Activated naive CD8-positive, alpha-beta T cell treated with anti-CD3 and anti-CD28 coated beads, Interleukin-2, amount 50 U/mL, for 24 hours (primary cell): ENCODE results near the gene CHFR.
"Not testable (repeated sequence)": the region's sequence is repeated elsewhere in the genome, so short reads cannot be mapped to it uniquely, and the experiment has no call there.

Experiments
- ATAC-seq: fragments of 150-1000 bp; cut with Tn5 transposase; one replicate; pipeline ENCODE4 v1.10.0; 2021
- DNase-seq: peaks from one replicate; pipeline ENCODE4 v3.0.0; 2021
- H3K27ac Mint-ChIP-seq: one replicate; pipeline ENCODE4 v1.8.0; 2021; ENCODE audit warnings: mild to moderate bottlenecking, mixed read lengths
- H3K27me3 Mint-ChIP-seq: one replicate; pipeline ENCODE4 v1.8.0; 2021; ENCODE audit warnings: mixed read lengths
- H3K36me3 Mint-ChIP-seq: one replicate; pipeline ENCODE4 v1.8.0; 2021; ENCODE audit warnings: low read depth, mixed read lengths
- H3K4me1 Mint-ChIP-seq: one replicate; pipeline ENCODE4 v1.8.0; 2021; ENCODE audit warnings: mixed read lengths
- H3K4me3 Mint-ChIP-seq: one replicate; pipeline ENCODE4 v1.8.0; 2021; ENCODE audit warnings: mild to moderate bottlenecking, moderate library complexity, mixed read lengths
- H3K9me3 Mint-ChIP-seq: one replicate; pipeline ENCODE4 v1.8.0; 2021; ENCODE audit warnings: mixed read lengths

The CHFR gene

GRCh38 chr12:132887513-132888351, at the start of gene CHFR:
CHFR (minus strand) TSS chr12:132887605; CDS start chr12:132887328, 277 bp downstream.
- Mint-ChIP-seq H3K4me3 (peak within 1 kb of the TSS; percentile 98), H3K9me3 (peaks cover 10% of the 10 kb centered on the region), H3K4me1 (peaks cover 31% of the 10 kb centered on the region), H3K27me3 (no peaks in the 10 kb centered on the region), H3K36me3 (peaks cover 26% of the 10 kb centered on the region), H3K27ac (peak within 1 kb of the TSS; percentile 100)
- DNase-seq (peak; percentile 92), ATAC-seq (peak; percentile 98)

- not testable (repeated sequence) for H3K4me1 Mint-ChIP-seq, ATAC-seq, H3K4me3 Mint-ChIP-seq, DNase-seq, H3K27me3 Mint-ChIP-seq, H3K27ac Mint-ChIP-seq
- peaks cover 59% of the 10 kb centered on the region for H3K9me3 Mint-ChIP-seq
- peaks cover 62% of the 10 kb centered on the region for H3K36me3 Mint-ChIP-seq
Observed at GRCh38 chr12:132936921-132937320, 49.5 kb upstream of the CHFR start.

- no peak for DNase-seq
- no peaks in the 10 kb centered on the region for H3K4me1 Mint-ChIP-seq
- no peaks in the 10 kb centered on the region for H3K27me3 Mint-ChIP-seq
- no peak overlapping the region for H3K27ac Mint-ChIP-seq
- ATAC-seq = no peak
- peaks cover 60% of the 10 kb centered on the region for H3K9me3 Mint-ChIP-seq
- H3K36me3 Mint-ChIP-seq = peaks cover 62% of the 10 kb centered on the region
- H3K4me3 Mint-ChIP-seq = no peak overlapping the region
Observed at GRCh38 chr12:132936163-132936562, 48.8 kb upstream of the CHFR start.

DNA sequence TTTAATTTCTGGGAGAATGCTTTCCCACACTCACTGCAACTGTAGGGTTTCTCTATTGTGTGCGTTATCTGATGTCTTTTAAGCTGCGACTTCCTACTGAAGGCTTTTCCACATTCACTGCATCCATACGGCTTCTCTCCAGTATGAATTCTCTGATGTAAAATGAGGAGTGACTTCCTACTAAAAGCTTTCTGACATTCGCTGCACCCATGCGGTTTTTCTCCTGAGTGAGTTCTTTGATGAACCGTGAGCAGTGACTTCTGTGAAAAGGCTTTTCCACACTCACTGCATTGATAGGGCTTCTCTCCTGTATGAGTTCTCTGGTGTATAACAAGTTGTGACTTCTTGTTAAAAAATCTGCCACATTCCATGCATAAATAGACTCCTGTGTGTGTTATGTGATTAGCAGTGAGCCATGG, 39.0 kb upstream of the CHFR start:
- Mint-ChIP-seq H3K36me3 (peaks cover 87% of the 10 kb centered on the region), H3K9me3 (peaks cover 79% of the 10 kb centered on the region), H3K27me3 (no peaks in the 10 kb centered on the region), H3K4me3 (no peak overlapping the region), H3K4me1 (no peaks in the 10 kb centered on the region), H3K27ac (no peak overlapping the region)
- ATAC-seq = no peak
- DNase-seq = no peak

GRCh38 chr12:132925597-132926414, 38.4 kb upstream of the CHFR start:
- no peaks in the 10 kb centered on the region for H3K4me1 Mint-ChIP-seq
- H3K27ac Mint-ChIP-seq = no peak overlapping the region
- no peak overlapping the region for H3K4me3 Mint-ChIP-seq
- H3K36me3 Mint-ChIP-seq = peaks cover 86% of the 10 kb centered on the region
- no peak for DNase-seq
- no peaks in the 10 kb centered on the region for H3K27me3 Mint-ChIP-seq
- peaks cover 78% of the 10 kb centered on the region for H3K9me3 Mint-ChIP-seq
- ATAC-seq = no peak

DNA sequence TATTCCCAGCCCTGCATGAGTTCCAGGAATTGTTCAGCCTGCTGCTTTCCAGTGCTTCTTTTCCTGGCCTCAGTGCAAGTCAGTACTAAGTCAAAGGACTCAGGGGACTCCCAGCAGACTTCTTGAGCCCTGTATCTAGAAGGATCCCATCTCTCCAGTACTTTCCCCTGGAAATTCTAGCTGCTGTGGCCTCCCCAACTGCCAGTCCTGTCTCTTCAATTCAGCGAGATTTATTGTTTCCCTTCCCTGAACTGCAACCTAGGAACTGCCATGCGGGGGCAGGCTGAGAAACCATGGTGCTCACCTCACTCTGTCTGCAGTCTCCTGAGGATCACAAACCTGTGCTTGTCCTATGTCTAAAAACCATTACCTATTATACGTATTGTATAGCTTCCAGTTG, 37.0 kb upstream of the CHFR start:
- H3K4me3 Mint-ChIP-seq = no peak overlapping the region
- no peak for DNase-seq
- no peaks in the 10 kb centered on the region for H3K4me1 Mint-ChIP-seq
- H3K36me3 Mint-ChIP-seq = peaks cover 74% of the 10 kb centered on the region
- H3K9me3 Mint-ChIP-seq = peaks cover 67% of the 10 kb centered on the region
- H3K27ac Mint-ChIP-seq = no peak overlapping the region
- ATAC-seq = no peak
- H3K27me3 Mint-ChIP-seq = no peaks in the 10 kb centered on the region

- Mint-ChIP-seq H3K27me3 (no peaks in the 10 kb centered on the region), H3K9me3 (peaks cover 67% of the 10 kb centered on the region), H3K27ac (no peak overlapping the region), H3K36me3 (peaks cover 69% of the 10 kb centered on the region), H3K4me1 (no peaks in the 10 kb centered on the region), H3K4me3 (no peak overlapping the region)
- no peak for DNase-seq
- ATAC-seq = no peak
Observed at GRCh38 chr12:132923356-132923909, 36.0 kb upstream of the CHFR start.

GRCh38 chr12:132922676-132923075, 35.3 kb upstream of the CHFR start:
- H3K27me3 Mint-ChIP-seq = no peaks in the 10 kb centered on the region
- no peak overlapping the region for H3K4me3 Mint-ChIP-seq
- H3K9me3 Mint-ChIP-seq = peaks cover 69% of the 10 kb centered on the region
- H3K36me3 Mint-ChIP-seq = peaks cover 69% of the 10 kb centered on the region
- no peak overlapping the region for H3K27ac Mint-ChIP-seq
- ATAC-seq (no peak), DNase-seq (no peak)
- H3K4me1 Mint-ChIP-seq = no peaks in the 10 kb centered on the region

DNA sequence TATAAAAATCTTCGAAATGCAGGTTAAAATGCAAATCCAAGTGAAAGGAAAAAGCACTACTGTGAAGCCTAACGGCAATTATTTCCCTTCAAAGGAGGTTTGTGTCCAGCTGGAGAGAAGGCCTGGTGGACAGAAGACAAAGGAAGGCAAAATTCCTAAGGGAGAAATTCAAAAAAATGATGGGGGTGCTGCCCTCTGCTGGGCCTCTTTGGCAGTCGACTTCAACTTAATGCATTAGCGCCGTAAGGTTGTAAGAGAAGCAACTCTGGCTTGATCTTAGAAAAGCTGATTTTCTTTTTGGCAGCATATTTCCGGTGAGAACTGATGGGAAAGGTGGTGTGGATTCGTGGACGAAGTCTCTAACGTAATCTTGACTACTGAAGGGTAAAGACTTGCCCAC, 34.3 kb upstream of the CHFR start:
- DNase-seq (no peak), ATAC-seq (no peak)
- Mint-ChIP-seq H3K9me3 (peaks cover 65% of the 10 kb centered on the region), H3K27ac (no peak overlapping the region), H3K27me3 (no peaks in the 10 kb centered on the region), H3K4me3 (no peak overlapping the region), H3K4me1 (no peaks in the 10 kb centered on the region), H3K36me3 (peaks cover 66% of the 10 kb centered on the region)

- peaks cover 55% of the 10 kb centered on the region for H3K36me3 Mint-ChIP-seq
- no peak overlapping the region for H3K27ac Mint-ChIP-seq
Observed at GRCh38 chr12:132918680-132919079, 31.3 kb upstream of the CHFR start.

GRCh38 chr12:132909030-132909368, 21.6 kb upstream of the CHFR start:
- Mint-ChIP-seq H3K4me3 (peak overlapping the region; percentile 83), H3K36me3 (peaks cover 22% of the 10 kb centered on the region), H3K27me3 (peaks cover 13% of the 10 kb centered on the region), H3K27ac (peak overlapping the region; percentile 87), H3K9me3 (peaks cover 20% of the 10 kb centered on the region), H3K4me1 (peaks cover 16% of the 10 kb centered on the region)
- ATAC-seq = no peak
- DNase-seq = no peak

More at GRCh38 chr12:132918680-132919079, 31.3 kb upstream of the CHFR start:
- no peaks in the 10 kb centered on the region for H3K4me1 Mint-ChIP-seq
- DNase-seq (no peak), ATAC-seq (no peak)
- H3K27me3 Mint-ChIP-seq = no peaks in the 10 kb centered on the region
- peaks cover 56% of the 10 kb centered on the region for H3K9me3 Mint-ChIP-seq
- no peak overlapping the region for H3K4me3 Mint-ChIP-seq

DNA sequence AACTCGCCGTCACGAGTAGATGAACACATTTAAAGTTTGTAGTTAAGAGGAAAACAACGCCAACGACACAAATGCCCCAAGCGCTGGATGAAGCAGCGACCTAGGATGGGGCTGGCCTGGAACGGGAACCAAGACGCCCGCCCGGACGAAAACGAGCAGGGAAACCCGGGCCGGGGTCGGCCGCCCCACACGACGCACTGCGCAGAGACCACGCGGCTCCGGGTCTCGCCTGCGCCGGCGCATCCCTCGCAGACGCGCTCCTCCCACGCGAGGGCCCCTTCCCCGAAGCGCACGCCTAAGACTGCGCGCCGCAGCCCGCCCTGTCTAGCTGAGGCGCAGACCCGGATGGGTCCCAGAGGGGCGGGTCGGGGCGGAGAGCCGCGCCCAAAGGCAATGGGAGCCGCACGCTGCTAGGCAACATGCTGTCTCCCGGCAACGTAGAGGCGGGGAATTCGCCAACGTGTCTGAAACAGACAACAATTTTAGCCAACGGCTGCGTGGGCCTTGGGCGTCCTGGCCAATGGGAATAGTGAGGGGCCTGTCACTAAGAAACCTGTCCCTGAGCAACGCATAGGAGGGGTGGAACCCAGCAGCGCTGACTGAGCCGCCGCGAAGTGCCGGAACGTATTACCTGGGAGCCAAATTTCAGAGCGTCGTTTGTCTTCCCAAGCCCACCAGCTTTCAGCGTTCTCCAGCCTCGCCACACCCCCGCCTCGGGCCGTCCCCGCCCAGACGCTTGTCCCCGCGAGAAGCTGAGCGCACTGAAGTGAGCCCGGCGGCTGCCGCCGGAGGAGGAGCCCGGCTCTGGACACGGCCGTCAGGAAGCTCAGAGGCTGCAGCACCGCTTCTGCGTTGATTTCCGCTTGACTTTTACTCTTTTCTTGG, 21.0 kb upstream of the CHFR start:
- peak; percentile 96 for DNase-seq
- Mint-ChIP-seq H3K4me3 (peak overlapping the region; percentile 83), H3K9me3 (peaks cover 14% of the 10 kb centered on the region), H3K27ac (peak overlapping the region; percentile 87), H3K27me3 (peaks cover 13% of the 10 kb centered on the region), H3K4me1 (peaks cover 16% of the 10 kb centered on the region), H3K36me3 (peaks cover 17% of the 10 kb centered on the region)
- ATAC-seq = peak; percentile 97

DNA sequence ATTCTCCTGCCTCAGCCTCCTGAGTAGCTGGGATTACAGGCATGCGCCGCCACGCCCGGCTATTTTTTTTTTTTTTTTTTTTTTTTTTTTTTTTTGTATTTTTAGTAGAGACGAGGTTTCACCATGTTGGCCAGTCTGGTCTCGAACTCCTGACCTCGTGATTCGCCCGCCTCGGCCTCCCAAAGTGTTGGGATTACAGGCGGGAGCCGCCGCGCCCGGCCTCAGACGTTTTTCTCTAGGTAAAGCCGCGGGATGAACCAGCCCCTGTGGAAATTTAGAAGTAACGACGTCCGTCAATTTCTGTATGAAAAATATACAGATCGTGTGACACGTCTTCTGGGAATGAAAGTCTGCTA, 20.4 kb upstream of the CHFR start:
- H3K27ac Mint-ChIP-seq, DNase-seq, ATAC-seq: not testable (repeated sequence)
- peaks cover 12% of the 10 kb centered on the region for H3K9me3 Mint-ChIP-seq
- H3K4me3 Mint-ChIP-seq = peak overlapping the region; percentile 83
- H3K36me3 Mint-ChIP-seq = peaks cover 14% of the 10 kb centered on the region
- peaks cover 13% of the 10 kb centered on the region for H3K27me3 Mint-ChIP-seq
- peaks cover 16% of the 10 kb centered on the region for H3K4me1 Mint-ChIP-seq

DNA sequence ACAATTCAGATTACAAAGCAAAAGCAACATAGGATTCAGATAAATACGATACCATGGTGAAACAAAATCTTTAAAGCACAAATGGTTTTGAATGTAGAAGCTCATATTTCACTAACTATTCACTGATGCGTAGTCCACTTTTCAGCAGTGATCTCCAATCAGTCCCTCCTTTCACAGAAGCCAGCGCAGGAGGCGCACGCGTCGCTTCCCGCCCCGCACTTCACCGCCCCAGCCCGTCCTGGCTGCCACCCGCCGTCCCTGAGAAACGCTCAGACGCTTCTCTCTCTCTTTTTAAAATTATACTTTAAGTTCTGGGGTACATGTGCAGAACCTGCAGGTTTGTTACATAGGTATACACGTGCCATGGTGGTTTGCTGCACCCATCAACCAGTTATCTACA, 19.8 kb upstream of the CHFR start:
- Mint-ChIP-seq H3K9me3 (peaks cover 9% of the 10 kb centered on the region), H3K4me1 (peaks cover 16% of the 10 kb centered on the region), H3K27ac (no peak overlapping the region), H3K4me3 (peak overlapping the region; percentile 21), H3K36me3 (peaks cover 12% of the 10 kb centered on the region), H3K27me3 (peaks cover 13% of the 10 kb centered on the region)
- DNase-seq = no peak
- no peak for ATAC-seq
